Fibroblast of mammary gland (primary cell): Measurements from ENCODE around the gene CENPB.
A peak's percentile ranks its signal among the peaks of the same experiment; 100 is the strongest.

ENCODE experiments used
- DNase-seq: peaks from one replicate; pipeline ENCODE4 v3.0.0-alpha.2; 2010; ENCODE audit warnings: low read depth
- H3K4me3 ChIP-seq: 2 replicates; pipeline ENCODE4 v1.5.1; 2011; ENCODE audit warnings: low read depth, mild to moderate bottlenecking, low read length, moderate library complexity; ENCODE audit not compliant: control insufficient read depth
- TF ChIP-seq, protein P1 (sequence below): conservative IDR thresholded peaks from 2 replicates; pipeline ENCODE4 v1.5.1; 2011; ENCODE audit warnings: low read depth, low read length, inconsistent platforms; ENCODE audit not compliant: control insufficient read depth, insufficient read depth

The CENPB gene

DNA sequence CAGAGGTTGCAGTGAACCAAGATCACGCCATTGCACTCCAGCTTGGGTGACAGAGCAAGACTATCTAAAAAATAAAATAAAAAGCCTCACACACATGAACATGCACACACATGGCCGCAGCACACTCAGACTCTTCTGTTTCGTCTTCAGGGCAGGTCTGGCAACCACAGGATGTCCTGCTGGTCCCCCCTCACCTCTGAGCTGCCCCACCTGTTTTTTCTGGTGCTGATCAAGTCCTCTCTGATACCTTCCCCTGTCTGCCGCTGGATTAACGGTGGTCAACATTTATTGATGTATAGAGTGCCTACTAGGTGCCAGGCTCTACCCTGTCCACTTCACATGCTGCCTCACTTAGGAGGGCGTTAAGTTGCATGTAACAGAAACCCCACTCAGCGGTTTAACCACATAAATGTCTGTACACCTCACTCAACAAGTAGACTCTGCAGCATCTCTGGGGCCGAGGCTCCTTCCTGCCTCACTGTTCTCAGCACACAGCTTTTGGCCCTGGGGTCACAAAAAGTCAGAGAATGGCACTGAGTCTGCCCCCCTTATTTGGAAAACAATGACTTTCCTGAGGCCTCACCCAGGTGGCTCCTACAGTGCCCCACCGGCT, 29.3 kb upstream of the CENPB start:
- no peak overlapping the region for H3K4me3 ChIP-seq
- TF ChIP-seq, protein P1, sequence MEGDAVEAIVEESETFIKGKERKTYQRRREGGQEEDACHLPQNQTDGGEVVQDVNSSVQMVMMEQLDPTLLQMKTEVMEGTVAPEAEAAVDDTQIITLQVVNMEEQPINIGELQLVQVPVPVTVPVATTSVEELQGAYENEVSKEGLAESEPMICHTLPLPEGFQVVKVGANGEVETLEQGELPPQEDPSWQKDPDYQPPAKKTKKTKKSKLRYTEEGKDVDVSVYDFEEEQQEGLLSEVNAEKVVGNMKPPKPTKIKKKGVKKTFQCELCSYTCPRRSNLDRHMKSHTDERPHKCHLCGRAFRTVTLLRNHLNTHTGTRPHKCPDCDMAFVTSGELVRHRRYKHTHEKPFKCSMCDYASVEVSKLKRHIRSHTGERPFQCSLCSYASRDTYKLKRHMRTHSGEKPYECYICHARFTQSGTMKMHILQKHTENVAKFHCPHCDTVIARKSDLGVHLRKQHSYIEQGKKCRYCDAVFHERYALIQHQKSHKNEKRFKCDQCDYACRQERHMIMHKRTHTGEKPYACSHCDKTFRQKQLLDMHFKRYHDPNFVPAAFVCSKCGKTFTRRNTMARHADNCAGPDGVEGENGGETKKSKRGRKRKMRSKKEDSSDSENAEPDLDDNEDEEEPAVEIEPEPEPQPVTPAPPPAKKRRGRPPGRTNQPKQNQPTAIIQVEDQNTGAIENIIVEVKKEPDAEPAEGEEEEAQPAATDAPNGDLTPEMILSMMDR, result no peak
- DNase-seq, result no peak

DNA sequence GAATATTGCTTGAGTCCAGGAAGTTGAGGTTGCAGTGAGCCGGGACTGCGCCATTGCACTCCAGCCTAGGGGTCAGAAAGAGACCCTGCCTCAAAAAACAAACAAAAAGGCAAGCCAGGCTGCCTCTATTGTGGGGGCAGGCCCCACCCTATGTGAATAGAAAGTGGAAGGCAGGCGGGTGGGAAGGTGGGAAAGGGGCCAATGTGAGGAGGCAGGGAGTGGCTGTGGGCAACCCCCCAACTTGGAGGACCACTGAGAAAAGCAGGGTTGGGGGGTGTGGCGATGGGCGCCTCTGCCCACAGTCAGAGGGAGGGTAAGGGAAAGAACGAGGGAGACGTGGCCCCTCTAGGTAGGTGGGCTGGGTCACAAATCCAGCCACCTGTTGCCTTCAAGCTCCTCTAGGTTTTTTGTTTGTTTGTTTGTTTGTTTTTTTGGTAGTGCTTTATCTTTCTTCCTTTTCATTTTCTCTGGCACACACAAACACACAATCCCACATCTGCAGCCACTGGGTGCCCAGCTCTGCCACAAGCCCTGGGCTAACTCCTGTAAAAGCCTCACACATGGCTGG, 28.5 kb upstream of the CENPB start:
- DNase-seq, result no peak
- TF ChIP-seq, protein P1, result no peak
- no peak overlapping the region for H3K4me3 ChIP-seq

DNA sequence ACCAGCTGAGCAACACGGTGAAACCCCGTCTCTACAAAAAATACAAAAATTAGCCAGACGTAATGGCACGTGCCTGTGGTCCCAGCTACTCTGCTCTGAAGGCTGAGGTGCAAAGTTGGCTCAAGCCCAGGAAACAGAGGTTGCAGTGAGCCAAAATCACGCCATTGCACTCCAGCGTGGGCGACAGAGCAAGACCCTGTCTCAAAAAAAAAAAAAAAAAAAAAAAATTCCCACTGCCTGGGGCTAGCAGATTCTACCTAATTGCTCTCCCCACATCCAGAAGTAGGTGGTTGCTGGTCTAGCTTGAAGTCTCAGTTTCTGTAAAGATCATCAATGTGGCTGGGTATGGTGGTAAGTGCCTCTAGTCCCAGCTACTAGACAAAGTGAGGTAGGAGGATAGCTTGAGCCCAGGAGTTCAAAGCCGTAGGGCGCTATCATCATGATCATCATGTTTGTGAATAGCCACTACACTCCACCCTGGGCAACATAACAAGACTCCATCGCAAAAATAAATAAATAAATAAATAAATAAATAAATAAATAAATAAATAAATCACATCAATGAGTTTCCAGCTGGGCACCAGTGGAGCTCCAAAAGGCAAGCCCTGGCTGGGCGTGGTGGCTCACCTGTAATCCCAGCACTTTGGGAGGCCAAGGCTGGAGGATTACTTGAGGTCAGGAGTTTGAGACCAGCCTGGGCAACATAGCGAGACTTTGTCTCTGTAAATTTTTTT, 27.5 kb upstream of the CENPB start:
- no peak for DNase-seq
- TF ChIP-seq, protein P1, result no peak
- H3K4me3 ChIP-seq, result no peak overlapping the region

- no peak overlapping the region for H3K4me3 ChIP-seq
- TF ChIP-seq, protein P1, result no peak
- no peak for DNase-seq
Observed at GRCh38 chr20:3812975-3813847, 26.7 kb upstream of the CENPB start.

- TF ChIP-seq, protein P1, result no peak
- H3K4me3 ChIP-seq, result no peak overlapping the region
Observed at GRCh38 chr20:3812259-3812681, 25.7 kb upstream of the CENPB start.

GRCh38 chr20:3811467-3812258, 25.1 kb upstream of the CENPB start:
- peak; percentile 100 for DNase-seq
- TF ChIP-seq, protein P1, result no peak
- H3K4me3 ChIP-seq, result peak overlapping the region; percentile 37

More at GRCh38 chr20:3812259-3812681, 25.7 kb upstream of the CENPB start:
- no peak for DNase-seq
